ENCODE measurements around the gene USP5. TPM values are rescaled to one million over a fixed set of nuclear protein-coding genes. Genes with fewer than 3 reads are reported as not detected.

Gene USP5
- total and polyA plus RNA-seq, 2 experiments from 2014 or later, result 145 to 156 TPM

- peaks cover 29% of the 10 kb centered on the region for H3K4me1 ChIP-seq (ENCODE audit: low read depth)
Measured at GRCh38 chr12:6823182-6824084, 28.5 kb upstream of the USP5 start.

GRCh38 chr12:6824085-6824775 is 27.7 kb upstream of the USP5 start:
- no peak for TF ChIP-seq CTCF (IDR thresholded peaks at IDR 0.05; ENCODE audit: low read depth, low read length)
- Histone ChIP-seq H3K36me3 (no peaks in the 10 kb centered on the region), H3K9me3 (ENCODE audit: low read depth) (no peaks in the 10 kb centered on the region), H3K27me3 (no peaks in the 10 kb centered on the region), H3K4me1 (ENCODE audit: low read depth) (peaks cover 29% of the 10 kb centered on the region), H3K4me3 (no peak overlapping the region), H3K27ac (no peak overlapping the region)
- DNase-seq (ENCODE audit: low read depth in 1 of 2, low spot score in 1 of 2), result no peak

More at GRCh38 chr12:6823182-6824084, 28.5 kb upstream of the USP5 start:
- Histone ChIP-seq H3K27ac (no peak overlapping the region), H3K27me3 (no peaks in the 10 kb centered on the region), H3K4me3 (no peak overlapping the region), H3K36me3 (no peaks in the 10 kb centered on the region), H3K9me3 (ENCODE audit: low read depth) (no peaks in the 10 kb centered on the region)
- no peak for TF ChIP-seq CTCF (IDR thresholded peaks at IDR 0.05; ENCODE audit: low read depth, low read length)
- DNase-seq (ENCODE audit: low read depth in 1 of 2, low spot score in 1 of 2), result no peak

- TF ChIP-seq CTCF (IDR thresholded peaks at IDR 0.05; ENCODE audit: low read depth, low read length), result no peak
- no peaks in the 10 kb centered on the region for H3K36me3 ChIP-seq
- H3K4me3 ChIP-seq, result no peak overlapping the region
- no peaks in the 10 kb centered on the region for H3K27me3 ChIP-seq
- no peaks in the 10 kb centered on the region for H3K9me3 ChIP-seq (ENCODE audit: low read depth)
- peak in 1 of 2 donors; percentile 37 for DNase-seq (ENCODE audit: low read depth in 1 of 2, low spot score in 1 of 2)
- peaks cover 29% of the 10 kb centered on the region for H3K4me1 ChIP-seq (ENCODE audit: low read depth)
- H3K27ac ChIP-seq, result no peak overlapping the region
Measured at GRCh38 chr12:6824901-6825381, 27.0 kb upstream of the USP5 start.

GRCh38 chr12:6825398-6826124 is 26.4 kb upstream of the USP5 start:
- H3K27ac ChIP-seq, result no peak overlapping the region
- H3K27me3 ChIP-seq, result no peaks in the 10 kb centered on the region
- peaks cover 23% of the 10 kb centered on the region for H3K4me1 ChIP-seq (ENCODE audit: low read depth)
- no peak overlapping the region for H3K4me3 ChIP-seq
- peak; percentile 91 for TF ChIP-seq CTCF (IDR thresholded peaks at IDR 0.05; ENCODE audit: low read depth, low read length)
- peak; percentile 86 to 89 for DNase-seq (ENCODE audit: low read depth in 1 of 2, low spot score in 1 of 2)
- H3K9me3 ChIP-seq (ENCODE audit: low read depth), result no peaks in the 10 kb centered on the region
- peaks cover under 1% of the 10 kb centered on the region for H3K36me3 ChIP-seq

- H3K4me3 ChIP-seq, result no peak overlapping the region
- H3K9me3 ChIP-seq (ENCODE audit: low read depth), result no peaks in the 10 kb centered on the region
- no peak overlapping the region for H3K27ac ChIP-seq
- TF ChIP-seq CTCF (IDR thresholded peaks at IDR 0.05; ENCODE audit: low read depth, low read length), result no peak
- DNase-seq (ENCODE audit: low read depth in 1 of 2, low spot score in 1 of 2), result no peak
- H3K4me1 ChIP-seq (ENCODE audit: low read depth), result peaks cover 18% of the 10 kb centered on the region
- H3K36me3 ChIP-seq, result peaks cover 6% of the 10 kb centered on the region
- no peaks in the 10 kb centered on the region for H3K27me3 ChIP-seq
Measured at GRCh38 chr12:6826125-6826733, 25.7 kb upstream of the USP5 start.
